Activated CD8-positive, alpha-beta memory T cell treated with anti-CD3 and anti-CD28 coated beads for 1 hour (primary cell): Measurements from ENCODE around the gene TOP3B.

ENCODE experiments used
- DNase-seq, 2 donors: peaks; one replicate each; pipeline ENCODE4 v3.0.0-alpha.2; 2020; ENCODE audit warnings: low read depth in 1 of 2; ENCODE audit errors: extremely low read depth in 1 of 2

TOP3B gene

GRCh38 chr22:21964234-21964633 lies 18.4 kb downstream of the TOP3B start:
- no peak for DNase-seq

DNA sequence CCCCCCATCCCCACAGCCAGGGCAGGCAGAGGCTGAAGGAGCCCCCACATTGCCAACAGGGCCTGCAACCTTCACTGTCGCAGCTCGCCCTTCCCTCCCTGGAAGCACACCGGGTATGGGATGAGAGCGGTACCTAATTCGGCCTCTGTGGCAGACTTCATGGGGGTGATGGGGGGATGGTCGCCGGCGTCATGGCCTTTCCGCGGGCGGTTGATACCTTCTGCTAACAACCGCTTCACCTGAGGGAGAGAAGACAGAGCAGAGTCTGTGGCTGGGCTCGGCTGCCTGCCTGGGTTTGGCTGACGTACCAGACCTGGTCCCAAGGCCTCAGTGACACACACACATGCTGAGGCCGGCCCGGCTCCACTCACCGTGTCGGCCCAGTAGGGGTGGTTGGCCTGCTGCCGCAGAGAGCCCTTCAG lies 18.8 kb downstream of the TOP3B start:
- DNase-seq, result no peak

DNA sequence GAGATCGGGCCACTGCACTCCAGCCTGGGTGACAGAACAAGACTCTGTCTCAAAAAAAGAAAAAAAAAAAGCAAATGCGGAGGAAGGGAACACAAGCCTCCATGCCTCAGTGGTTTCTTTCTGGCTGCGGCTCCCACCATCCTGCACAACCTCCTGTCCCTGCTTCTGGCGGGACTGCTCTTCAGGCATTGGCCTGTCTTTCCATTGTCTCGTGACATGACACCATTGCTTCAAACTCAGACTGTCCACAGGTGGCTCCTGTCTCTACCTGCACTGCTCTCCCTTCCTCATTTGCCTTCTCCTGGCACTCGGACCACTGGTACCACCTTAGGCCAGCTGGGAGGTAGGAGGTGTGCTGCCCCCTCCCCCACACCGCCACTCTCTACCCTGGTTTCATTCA lies 19.3 kb downstream of the TOP3B start:
- DNase-seq, result no peak

GRCh38 chr22:21962655-21962949 lies 20.0 kb downstream of the TOP3B start:
- no peak for DNase-seq

DNA sequence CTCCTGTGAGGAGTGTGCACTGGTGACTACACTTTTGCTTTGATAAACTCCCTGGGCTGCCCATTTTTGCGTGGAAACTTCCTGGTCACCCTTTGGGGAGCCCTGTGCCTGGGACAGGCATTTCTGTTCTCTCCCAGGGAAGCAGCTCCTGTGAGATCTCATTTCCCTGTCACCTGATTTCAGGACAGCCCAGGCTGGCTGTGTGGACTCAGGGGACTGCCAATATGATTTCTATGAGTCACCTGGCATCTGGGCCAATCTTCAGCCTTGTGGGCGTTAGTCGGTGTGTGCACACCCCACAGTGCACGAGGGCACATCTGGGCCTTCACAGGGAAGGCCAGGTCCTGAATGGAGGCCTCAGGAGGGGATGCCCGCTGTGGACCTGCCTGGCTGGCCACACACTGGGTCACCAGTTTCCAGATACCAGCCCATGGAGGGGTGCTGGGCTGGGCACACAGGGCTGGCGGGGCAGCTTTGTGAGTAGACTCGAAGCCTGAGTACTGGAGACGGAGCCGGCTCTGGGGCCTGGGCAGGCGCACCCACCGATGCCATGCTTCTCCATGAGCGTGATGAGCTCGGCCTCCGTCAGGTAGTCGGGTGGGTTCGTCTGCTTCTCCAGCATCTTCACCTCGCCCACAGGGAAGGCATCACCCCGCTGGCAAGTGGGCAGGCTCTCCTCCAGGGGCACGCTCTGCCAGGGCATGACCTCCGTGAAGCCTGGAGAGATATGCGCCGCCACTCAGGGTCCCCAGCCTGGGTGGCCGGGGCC lies 20.5 kb downstream of the TOP3B start:
- no peak for DNase-seq

DNA sequence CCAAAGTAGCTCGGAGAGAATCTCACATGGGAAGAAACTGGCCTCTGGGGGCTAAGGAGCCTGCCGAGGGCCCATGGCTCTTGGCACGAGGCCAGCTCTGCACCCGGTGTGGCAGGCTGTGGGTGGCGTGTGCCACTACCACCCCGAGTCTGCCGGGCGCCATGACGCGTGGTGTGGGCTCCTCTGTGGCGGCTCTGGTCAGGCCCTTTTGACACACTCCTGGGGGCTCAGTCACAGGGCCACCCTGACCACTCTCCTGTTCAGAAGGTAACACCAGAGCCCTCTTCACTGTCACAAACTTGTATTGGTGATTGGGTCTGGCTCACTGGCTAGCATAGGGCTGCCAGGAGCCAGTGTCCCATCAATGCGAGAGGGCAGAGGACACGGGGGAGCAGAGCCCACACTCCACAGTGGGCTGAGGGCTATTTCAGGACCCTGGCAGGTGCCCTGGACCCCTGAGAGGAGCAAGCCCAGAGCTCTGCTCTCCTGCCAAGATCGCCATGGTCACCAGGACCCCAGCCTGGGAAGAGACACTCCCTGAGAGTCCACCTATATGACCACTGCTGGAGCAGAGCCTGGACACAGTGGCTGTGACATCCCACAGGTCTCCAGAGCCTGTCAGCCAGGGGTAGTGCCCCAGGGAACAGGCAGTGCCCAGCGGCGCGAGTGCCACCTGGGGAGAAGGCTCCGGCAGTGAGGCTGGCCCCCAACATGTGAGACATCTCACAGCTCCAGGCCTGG lies 21.3 kb downstream of the TOP3B start:
- no peak for DNase-seq

- DNase-seq, result no peak
These were observed 22.1 kb downstream of the TOP3B start for GRCh38 chr22:21960200-21961126.

GRCh38 chr22:21959274-21960074 lies 23.1 kb downstream of the TOP3B start:
- DNase-seq, result no peak

- no peak for DNase-seq
These were observed 24.0 kb downstream of the TOP3B start for GRCh38 chr22:21958360-21959273.

GRCh38 chr22:21952586-21953571 lies 29.7 kb downstream of the TOP3B start, which contains the start of gene PPM1F:
Gene PPM1F (minus strand): TSS chr22:21952848. CDS start chr22:21946048, 6,800 bp downstream.
- DNase-seq, result peak; percentile 66 to 91

GRCh38 chr22:21951931-21952465 lies 30.6 kb downstream of the TOP3B start:
- DNase-seq, result no peak

GRCh38 chr22:21951062-21951461 lies 31.5 kb downstream of the TOP3B start:
- no peak for DNase-seq

GRCh38 chr22:21949948-21950347 lies 32.6 kb downstream of the TOP3B start:
- DNase-seq, result no peak

- no peak for DNase-seq
These were observed 33.0 kb downstream of the TOP3B start for GRCh38 chr22:21949569-21949918.

DNA sequence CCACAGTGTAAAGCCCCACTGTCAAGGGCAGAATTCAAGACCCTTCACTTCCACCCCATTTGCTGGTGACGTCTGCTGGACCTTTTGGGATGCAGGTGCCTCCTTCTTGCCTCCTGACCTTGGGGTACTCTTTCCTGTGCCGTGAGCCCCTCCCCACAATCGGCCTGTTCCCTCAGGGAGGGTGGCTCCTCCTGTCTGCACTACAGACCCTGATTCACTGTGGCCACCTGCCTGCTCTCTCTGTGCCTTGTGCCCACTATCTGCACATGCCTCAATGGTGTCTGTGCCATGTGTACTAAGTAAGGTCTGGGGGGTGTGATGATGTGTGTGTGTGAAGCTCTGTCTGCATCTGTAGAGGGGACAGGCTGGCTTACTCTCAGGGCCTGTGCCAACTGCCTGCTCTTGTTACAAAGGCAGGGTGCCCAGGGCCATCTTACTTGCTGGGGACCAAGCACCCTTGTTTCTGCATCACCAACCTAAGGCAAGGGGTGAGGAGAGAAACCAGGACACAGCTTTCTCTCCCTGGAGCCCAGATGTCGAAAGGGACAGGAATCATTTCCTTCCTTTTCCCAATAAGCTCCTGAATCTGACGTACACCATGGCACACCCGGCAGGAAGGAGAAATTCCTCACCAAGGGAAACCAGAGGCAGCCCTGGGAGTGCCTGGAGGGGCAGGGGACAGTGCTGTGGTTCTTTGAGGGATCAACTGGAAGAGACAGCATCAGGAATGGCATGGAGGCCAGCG lies 33.6 kb downstream of the TOP3B start:
- DNase-seq, result no peak

- DNase-seq, result no peak
These were observed 34.2 kb downstream of the TOP3B start for GRCh38 chr22:21948390-21948789.
